Esophagus (tissue), 2 donors: ENCODE results near the gene CACNA1A. TPM values are rescaled to one million over a fixed set of nuclear protein-coding genes. Genes with fewer than 3 reads are reported as not detected.

Experiments
- H3K27ac ChIP-seq, 2 donors: one replicate each; pipeline ENCODE4 v1.5.1; 2013; ENCODE audit warnings: low read depth in 2 of 2, mild to moderate bottlenecking in 2 of 2, inconsistent platforms in 1 of 2, low read length in 1 of 2, moderate library complexity in 1 of 2
- H3K27me3 ChIP-seq, 2 donors: one replicate each; pipeline ENCODE4 v1.6.1; 2013; ENCODE audit warnings: low read length in 2 of 2, control low read depth in 1 of 2, mild to moderate bottlenecking in 1 of 2; ENCODE audit not compliant: insufficient read depth in 2 of 2, control insufficient read depth in 1 of 2
- H3K36me3 ChIP-seq, 2 donors: one replicate each; pipeline ENCODE4 v1.6.1; 2013; ENCODE audit warnings: low read length in 1 of 2; ENCODE audit not compliant: control insufficient read depth in 2 of 2, insufficient read depth in 2 of 2
- H3K4me1 ChIP-seq, 2 donors: one replicate each; pipeline ENCODE4 v1.6.1; 2013; ENCODE audit warnings: low read length in 1 of 2; ENCODE audit not compliant: control insufficient read depth in 2 of 2, insufficient read depth in 2 of 2
- H3K4me3 ChIP-seq, 2 donors: one replicate each; pipeline ENCODE4 v1.5.1; 2013; ENCODE audit warnings: low read length in 2 of 2, mild to moderate bottlenecking in 2 of 2, low read depth in 1 of 2, moderate library complexity in 1 of 2
- H3K9me3 ChIP-seq, 2 donors: one replicate each; pipeline ENCODE4 v1.6.1; 2013; ENCODE audit warnings: mild to moderate bottlenecking in 2 of 2, low read depth in 1 of 2, low read length in 1 of 2, moderate library complexity in 1 of 2; ENCODE audit not compliant: control insufficient read depth in 2 of 2, insufficient read depth in 1 of 2
- WGBS, 2 donors: extraction: QIAGEN DNeasy Blood & Tissue Kit; methylation state at CpG; one replicate each; pipeline ENCODE4 v1.1.7; 2013; 5-methylcytosine and 5-hydroxymethylcytosine counted together
- polyA plus RNA-seq, 2 donors: library from polyadenylated mRNA; stranded (reverse); fragments of 200-250 nt; gene quantifications; one replicate each; pipeline ENCODE4 v1.2.3, GENCODE V29; 2013
- donor health status: healthy with polysubstance abuse.
- donor health status: Bipolar disorder and iron deficiency.

Gene CACNA1A
- polyA plus RNA-seq, 2 donors = 0.20 to 0.33 TPM

DNA sequence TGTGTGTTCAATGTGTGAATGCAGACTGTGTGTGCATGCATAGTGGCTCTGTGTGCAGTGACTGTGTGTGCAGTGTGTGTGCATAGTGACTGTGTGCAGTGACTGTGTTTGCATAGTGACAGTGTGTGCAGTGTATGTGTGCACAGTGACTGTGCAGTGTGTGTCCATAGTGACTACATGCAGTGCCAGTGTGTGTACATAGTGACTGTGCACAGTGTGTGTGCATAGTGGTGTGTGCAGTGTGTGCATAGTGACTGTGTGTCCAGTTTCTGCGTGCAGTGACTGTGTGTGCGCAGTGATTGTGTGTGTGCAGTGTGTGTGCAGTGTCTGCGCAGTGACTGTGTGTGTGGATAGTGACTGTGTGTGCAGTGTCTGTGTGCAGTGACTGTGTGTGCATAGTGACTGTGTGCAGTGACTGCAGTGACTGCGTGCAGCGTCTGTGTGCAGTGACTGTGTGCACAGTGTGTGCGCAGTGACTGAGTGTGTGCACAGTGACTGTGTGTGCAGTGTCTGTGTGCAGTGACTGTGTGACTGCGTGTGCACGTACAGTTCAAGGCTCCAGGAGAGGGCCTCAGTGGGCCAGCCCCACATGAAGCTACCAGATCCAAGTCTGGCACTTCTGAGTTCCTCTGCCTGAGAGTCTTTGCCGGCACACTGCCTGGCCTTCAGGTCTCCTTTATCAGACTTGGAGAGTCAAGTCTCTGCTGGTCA, 265.8 kb downstream of the CACNA1A start:
- H3K27ac ChIP-seq = no peak overlapping the region
- WGBS, 2 donors = 63 to 84% methylated on average over 9 of the region's 9 CpGs
- H3K9me3 ChIP-seq = peaks cover 4 to 9% of the 10 kb centered on the region in 2 donors
- H3K4me1 ChIP-seq = peaks cover 0 to 3% of the 10 kb centered on the region in 2 donors
- no peaks in the 10 kb centered on the region for H3K27me3 ChIP-seq
- H3K36me3 ChIP-seq = no peaks in the 10 kb centered on the region
- H3K4me3 ChIP-seq = no peak overlapping the region

DNA sequence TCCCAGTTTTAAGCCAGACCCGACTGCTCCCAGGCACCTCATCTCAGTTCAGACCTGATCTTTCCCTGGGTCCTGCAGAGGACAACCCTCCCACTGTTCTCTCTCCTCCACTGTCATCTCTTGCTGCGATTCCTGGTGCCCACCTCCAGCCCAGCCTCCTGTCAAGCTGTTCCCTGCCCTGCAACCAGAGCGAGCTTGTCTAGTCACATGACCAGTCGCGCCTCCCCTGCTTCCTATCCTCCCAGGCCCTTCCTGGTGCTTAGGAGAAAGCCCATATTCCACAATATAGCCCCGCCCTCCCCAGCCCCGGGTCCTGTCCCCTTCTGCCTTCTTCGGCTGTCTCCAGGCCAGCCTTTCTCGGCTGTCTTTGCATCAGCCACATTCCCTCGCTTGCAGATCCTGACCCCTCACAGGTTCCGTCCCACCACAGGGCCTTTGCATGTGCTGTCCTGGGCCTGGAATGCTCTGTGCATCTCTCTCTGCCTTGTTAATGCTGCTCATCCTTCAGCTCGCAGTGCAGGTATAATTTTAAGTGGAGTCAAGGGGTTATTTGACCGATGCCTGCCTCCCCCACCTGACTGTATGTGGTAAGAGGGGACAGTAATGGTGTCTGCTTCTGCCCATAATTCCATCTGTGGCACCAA, 267.3 kb downstream of the CACNA1A start:
- no peaks in the 10 kb centered on the region for H3K27me3 ChIP-seq
- WGBS, 2 donors = 80% methylated on average over 13 of the region's 13 CpGs
- H3K27ac ChIP-seq = no peak overlapping the region
- H3K36me3 ChIP-seq = no peaks in the 10 kb centered on the region
- H3K9me3 ChIP-seq = peaks cover 7 to 11% of the 10 kb centered on the region in 2 donors
- H3K4me1 ChIP-seq = peaks cover 0 to 3% of the 10 kb centered on the region in 2 donors
- H3K4me3 ChIP-seq = no peak overlapping the region

DNA sequence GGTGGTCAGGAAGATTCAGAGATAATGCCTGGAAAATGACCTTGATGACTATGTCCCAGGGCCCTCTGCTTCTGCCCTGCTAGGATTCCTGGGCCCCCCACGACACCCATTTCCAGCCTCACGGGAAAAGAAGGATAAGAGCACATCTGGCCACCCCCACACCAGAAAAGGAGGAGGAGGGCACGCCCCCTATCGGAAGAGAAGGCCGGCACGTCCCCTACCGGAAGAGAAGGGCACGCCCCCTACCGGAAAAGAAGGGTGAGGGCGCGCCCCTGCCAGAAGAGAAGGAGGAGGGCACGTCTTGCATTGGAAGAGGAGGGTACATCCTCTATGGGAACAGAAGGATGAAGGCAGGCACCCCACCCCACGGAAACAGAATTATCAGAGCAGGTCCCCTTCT, 271.8 kb downstream of the CACNA1A start:
- Histone ChIP-seq H3K9me3 (peaks cover 7 to 11% of the 10 kb centered on the region in 2 donors), H3K27ac (no peak overlapping the region), H3K36me3 (no peaks in the 10 kb centered on the region), H3K4me1 (no peaks in the 10 kb centered on the region), H3K27me3 (no peaks in the 10 kb centered on the region), H3K4me3 (no peak overlapping the region)
- 7 to 24% methylated on average over 11 to 13 of the region's 13 CpGs for WGBS, 2 donors

DNA sequence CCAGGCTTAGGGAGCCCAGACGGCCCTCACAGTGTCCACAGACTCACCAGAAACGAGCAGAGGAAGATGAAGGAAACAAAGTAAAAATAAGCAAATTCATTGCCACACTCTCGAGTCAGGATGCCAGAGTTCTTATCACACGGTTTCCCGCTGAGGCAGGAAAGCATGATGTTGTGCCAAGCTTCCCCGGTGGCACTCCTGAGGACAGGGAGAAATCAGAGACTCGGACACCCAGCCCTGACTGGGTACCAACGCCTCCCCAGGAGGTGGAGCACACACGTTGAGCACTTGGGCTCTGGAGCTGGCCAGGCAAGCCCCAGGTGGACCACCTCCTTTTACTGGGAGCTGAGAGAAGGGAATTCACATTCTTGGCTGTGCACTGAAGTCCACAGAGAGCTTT, 274.6 kb downstream of the CACNA1A start:
- Histone ChIP-seq H3K36me3 (no peaks in the 10 kb centered on the region), H3K4me3 (no peak overlapping the region), H3K27ac (no peak overlapping the region), H3K4me1 (no peaks in the 10 kb centered on the region), H3K9me3 (peaks cover 7 to 11% of the 10 kb centered on the region in 2 donors), H3K27me3 (no peaks in the 10 kb centered on the region)
- 12 to 17% methylated on average over 9 of the region's 9 CpGs for WGBS, 2 donors

DNA sequence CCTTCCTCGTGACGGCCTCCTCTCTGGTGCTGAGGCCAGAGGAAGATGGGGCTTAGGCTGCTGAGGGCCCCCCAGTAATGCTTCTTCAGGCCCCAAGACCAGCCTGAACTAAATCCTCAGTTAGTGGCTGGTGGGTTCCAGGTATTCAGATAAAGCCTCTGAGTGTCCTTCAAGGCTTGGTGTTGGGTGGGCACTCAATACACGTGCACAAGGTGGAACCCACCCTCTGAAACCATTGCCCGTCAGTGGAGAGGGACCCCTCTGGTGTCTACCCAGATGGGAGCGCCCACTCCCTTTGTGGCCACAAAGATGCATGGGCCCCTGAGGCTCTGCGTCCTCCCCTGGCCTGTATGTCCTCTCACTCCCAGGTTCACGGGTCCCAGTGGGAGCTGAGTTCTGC, 277.0 kb downstream of the CACNA1A start:
- Histone ChIP-seq H3K36me3 (no peaks in the 10 kb centered on the region), H3K27ac (no peak overlapping the region), H3K27me3 (no peaks in the 10 kb centered on the region), H3K4me1 (no peaks in the 10 kb centered on the region), H3K9me3 (no peaks in the 10 kb centered on the region), H3K4me3 (no peak overlapping the region)
- 82% methylated on average over 7 of the region's 7 CpGs for WGBS, 2 donors

DNA sequence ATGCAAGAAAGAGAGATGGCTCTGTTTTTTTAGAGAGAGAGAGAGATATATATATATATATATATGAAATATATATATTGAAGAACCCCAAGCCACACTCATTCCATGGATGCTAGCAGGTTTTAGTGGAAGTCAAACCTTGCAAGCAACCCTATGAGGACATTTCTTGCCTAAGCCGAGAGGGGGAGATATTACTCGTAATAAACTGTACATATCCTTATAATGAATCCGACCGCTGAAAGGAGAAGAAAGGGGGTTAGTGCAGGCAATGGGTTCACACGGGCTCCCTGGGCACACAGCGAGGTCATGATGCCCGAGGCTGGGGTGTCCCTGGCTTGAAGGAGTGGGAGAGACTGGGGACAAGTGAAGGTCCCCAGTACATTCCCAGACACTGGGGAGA, 277.7 kb downstream of the CACNA1A start:
- Histone ChIP-seq H3K27ac (no peak overlapping the region), H3K27me3 (no peaks in the 10 kb centered on the region), H3K36me3 (no peaks in the 10 kb centered on the region), H3K4me1 (no peaks in the 10 kb centered on the region), H3K9me3 (no peaks in the 10 kb centered on the region), H3K4me3 (no peak overlapping the region)
- 78 to 82% methylated on average over 7 of the region's 7 CpGs for WGBS, 2 donors

DNA sequence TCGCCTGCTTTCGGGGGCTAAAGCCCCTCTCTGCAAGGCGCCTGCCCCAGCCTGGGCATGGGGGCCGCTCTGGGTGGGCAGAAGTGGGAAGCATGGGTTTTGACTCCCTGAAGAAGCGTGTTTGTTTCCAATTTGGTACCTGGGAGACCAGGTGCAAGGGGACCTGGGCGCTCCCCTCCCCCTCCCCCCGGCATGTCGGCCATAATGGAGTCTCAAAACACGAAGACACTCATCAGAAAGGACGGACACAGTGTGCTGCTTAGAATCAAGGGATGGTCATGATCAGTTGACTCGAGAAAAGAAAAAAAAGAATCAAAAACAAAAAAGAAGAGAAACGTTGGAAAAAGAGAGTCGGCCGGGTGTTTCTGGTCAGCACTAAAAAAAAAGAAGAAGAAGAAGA, 279.3 kb downstream of the CACNA1A start:
- Histone ChIP-seq H3K9me3 (no peaks in the 10 kb centered on the region), H3K36me3 (no peaks in the 10 kb centered on the region), H3K4me1 (no peaks in the 10 kb centered on the region), H3K27me3 (no peaks in the 10 kb centered on the region), H3K4me3 (no peak overlapping the region), H3K27ac (no peak overlapping the region)
- WGBS, 2 donors = 74% methylated on average over 14 of the region's 14 CpGs

DNA sequence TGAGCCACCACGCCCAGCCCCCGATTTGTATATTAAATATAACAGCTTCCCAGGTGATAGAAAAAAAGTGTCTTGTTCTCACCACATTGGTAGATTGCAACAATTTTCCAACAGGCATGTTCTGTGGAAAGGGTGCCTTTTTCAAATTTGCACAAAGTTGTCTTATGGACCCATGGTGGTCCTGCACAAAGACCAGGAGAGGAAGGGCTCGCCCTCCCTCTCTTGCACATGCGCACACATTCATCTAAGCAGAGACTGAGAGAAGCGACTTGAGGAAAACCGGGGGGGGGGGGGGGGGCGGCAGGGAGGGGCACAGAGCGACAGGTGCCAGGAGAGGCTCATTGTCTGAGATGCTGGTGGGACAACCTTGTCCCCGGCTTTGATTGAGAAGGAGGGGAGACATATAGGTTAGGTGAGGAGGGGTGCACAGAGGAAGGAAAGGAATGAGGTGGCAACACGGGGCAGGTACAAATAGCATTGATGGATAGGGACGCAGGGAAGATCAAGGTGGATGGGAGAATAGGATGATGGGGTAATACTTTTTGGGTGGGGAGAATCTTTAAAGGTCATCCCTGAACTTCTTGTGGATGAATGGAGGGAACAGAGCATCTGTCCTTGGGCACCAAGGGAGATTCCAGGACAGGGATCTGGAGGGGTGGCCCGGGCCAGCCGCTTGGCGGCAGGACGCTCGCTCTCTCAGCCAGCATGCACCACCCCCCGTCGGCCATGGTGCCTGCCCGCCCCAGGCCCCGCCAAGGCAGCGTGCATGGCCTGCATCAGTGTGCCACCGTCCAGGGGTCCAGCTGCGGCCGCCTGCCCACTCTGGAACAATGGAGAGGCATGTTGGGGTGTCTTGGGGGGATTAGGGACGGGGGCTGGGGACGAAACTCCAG, 280.1 kb downstream of the CACNA1A start:
- Histone ChIP-seq H3K36me3 (no peaks in the 10 kb centered on the region), H3K4me1 (no peaks in the 10 kb centered on the region), H3K27me3 (no peaks in the 10 kb centered on the region), H3K9me3 (no peaks in the 10 kb centered on the region), H3K4me3 (no peak overlapping the region), H3K27ac (no peak overlapping the region)
- WGBS, 2 donors = 77 to 78% methylated on average over 22 to 26 of the region's 26 CpGs

DNA sequence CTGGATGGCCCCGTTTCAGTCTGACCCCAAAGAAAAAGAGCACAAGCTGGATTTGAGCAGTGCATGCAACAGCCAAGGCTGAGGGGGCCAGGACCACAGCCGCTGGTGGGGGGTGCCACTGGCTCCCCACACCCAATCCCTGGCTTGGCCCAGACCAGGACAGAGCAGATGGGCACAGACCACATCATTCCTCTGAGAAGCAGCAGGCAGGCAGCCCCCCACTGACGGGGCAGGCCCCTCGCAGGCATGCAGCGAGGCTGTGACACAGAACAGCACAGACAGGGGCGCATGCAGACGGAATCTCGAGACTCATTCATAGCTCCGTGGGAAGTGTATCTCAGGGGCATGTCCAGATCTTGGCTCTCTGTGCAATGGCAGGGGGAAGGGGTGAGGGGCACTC, 281.2 kb downstream of the CACNA1A start:
- H3K36me3 ChIP-seq = no peaks in the 10 kb centered on the region
- H3K9me3 ChIP-seq = no peaks in the 10 kb centered on the region
- H3K27me3 ChIP-seq = no peaks in the 10 kb centered on the region
- no peak overlapping the region for H3K27ac ChIP-seq
- 69 to 72% methylated on average over 9 of the region's 9 CpGs for WGBS, 2 donors
- no peak overlapping the region for H3K4me3 ChIP-seq
- no peaks in the 10 kb centered on the region for H3K4me1 ChIP-seq
